Muscle of leg (tissue), 11 donors: ENCODE data around the gene DDR2. TPM values are rescaled to one million over a fixed set of nuclear protein-coding genes. Genes with fewer than 3 reads are reported as not detected.
A peak's percentile ranks its signal among the peaks of the same experiment; 100 is the strongest.

Source experiments
- DNase-seq: peaks from one replicate; pipeline ENCODE4 v3.0.0; 2013
- H3K27ac ChIP-seq: one replicate; pipeline ENCODE4 v1.5.1; 2013; ENCODE audit warnings: mild to moderate bottlenecking, low read length, control low read depth
- H3K27me3 ChIP-seq: one replicate; pipeline ENCODE4 v1.6.1; 2013; ENCODE audit warnings: low read length; ENCODE audit not compliant: control insufficient read depth, insufficient read depth
- H3K36me3 ChIP-seq: one replicate; pipeline ENCODE4 v1.6.1; 2013; ENCODE audit warnings: low read length; ENCODE audit not compliant: control insufficient read depth, insufficient read depth
- H3K4me1 ChIP-seq: one replicate; pipeline ENCODE4 v1.6.1; 2013; ENCODE audit warnings: low read length; ENCODE audit not compliant: control insufficient read depth, insufficient read depth
- H3K4me3 ChIP-seq: one replicate; pipeline ENCODE4 v1.5.1; 2013; ENCODE audit warnings: low read length, control low read depth
- H3K9me3 ChIP-seq: replicated peaks from 2 replicates; pipeline ENCODE4 v1.6.1; 2013; ENCODE audit warnings: low read depth, low read length; ENCODE audit not compliant: control insufficient read depth
- WGBS: methylation state at CpG from one replicate; pipeline ENCODE4 v1.1.5; 2013; ENCODE audit warnings: missing lambda C conversion rate; ENCODE audit not compliant: insufficient coverage; 5-methylcytosine and 5-hydroxymethylcytosine counted together
- polyA plus RNA-seq, 8 donors: library from polyadenylated mRNA; unstranded; fragments of 120-200 nt; gene quantifications; one replicate each; pipeline versions ENCODE4 v1.2.1 to v1.2.3, GENCODE V29; 2013; ENCODE audit warnings: inconsistent platforms in 1 of 8, low replicate concordance in 1 of 8; ENCODE audit not compliant: insufficient read length in 8 of 8, insufficient read depth in 1 of 8
- total RNA-seq: library from RNA; stranded (reverse); fragments of 120-200 nt; gene quantifications from one replicate; pipeline ENCODE4 v1.2.4, GENCODE V29; 2013

Gene DDR2
- total and polyA plus RNA-seq, 9 donors, result 23.7 to 66.4 (median 47.9) TPM

DNA sequence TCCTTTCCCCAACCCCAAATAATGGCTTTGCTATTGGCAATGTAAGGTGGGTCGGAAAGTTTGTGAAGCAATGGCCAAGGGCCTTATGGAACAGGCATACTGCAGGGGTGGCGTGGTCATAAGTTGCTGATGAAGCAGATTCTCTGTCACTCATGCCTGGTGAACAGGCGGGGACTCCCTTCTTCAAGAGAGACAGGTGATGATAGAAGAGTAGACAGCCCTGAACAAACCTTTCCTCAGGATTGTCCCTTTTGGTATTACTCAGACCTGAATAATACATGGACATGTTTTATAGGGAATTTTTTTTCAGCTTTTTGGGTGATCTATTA is 12.7 kb downstream of the DDR2 start:
- no peak for DNase-seq
- H3K27ac ChIP-seq, result no peak overlapping the region
- no peaks in the 10 kb centered on the region for H3K9me3 ChIP-seq
- no peaks in the 10 kb centered on the region for H3K27me3 ChIP-seq
- no peak overlapping the region for H3K4me3 ChIP-seq
- no peaks in the 10 kb centered on the region for H3K36me3 ChIP-seq
- 80% methylated on average over 1 of the region's 3 CpGs for WGBS
- peaks cover 3% of the 10 kb centered on the region for H3K4me1 ChIP-seq

DNA sequence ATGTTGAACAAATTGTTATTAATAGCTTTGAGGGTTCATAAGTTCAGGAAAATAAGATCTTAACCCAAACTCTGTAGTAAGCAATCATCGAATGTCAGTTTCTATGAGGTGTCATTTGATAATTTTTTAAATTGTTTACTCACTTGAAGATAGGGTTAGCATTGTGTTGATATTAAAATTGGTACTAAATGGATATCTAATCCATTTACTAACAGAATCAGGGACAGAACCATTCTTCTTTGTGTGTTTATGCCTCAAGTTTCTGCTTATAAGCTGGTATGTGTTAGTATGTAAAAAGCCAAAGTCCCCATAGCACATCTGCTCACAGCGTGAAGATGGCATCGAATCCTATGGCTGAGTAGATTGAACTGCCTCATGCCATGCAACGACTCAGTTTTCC is 13.4 kb downstream of the DDR2 start:
- no peaks in the 10 kb centered on the region for H3K9me3 ChIP-seq
- peaks cover 3% of the 10 kb centered on the region for H3K4me1 ChIP-seq
- WGBS, result 92% methylated on average over 2 of the region's 4 CpGs
- no peaks in the 10 kb centered on the region for H3K36me3 ChIP-seq
- no peak for DNase-seq
- H3K27ac ChIP-seq, result no peak overlapping the region
- no peak overlapping the region for H3K4me3 ChIP-seq
- H3K27me3 ChIP-seq, result no peaks in the 10 kb centered on the region

GRCh38 chr1:162649583-162649982 is 17.3 kb downstream of the DDR2 start:
- no CpG with 5 or more reads among the region's 3 CpGs for WGBS
- H3K4me1 ChIP-seq, result peaks cover 3% of the 10 kb centered on the region
- peak; percentile 70 for DNase-seq
- no peaks in the 10 kb centered on the region for H3K36me3 ChIP-seq
- no peaks in the 10 kb centered on the region for H3K9me3 ChIP-seq
- no peak overlapping the region for H3K4me3 ChIP-seq
- no peaks in the 10 kb centered on the region for H3K27me3 ChIP-seq
- no peak overlapping the region for H3K27ac ChIP-seq

DNA sequence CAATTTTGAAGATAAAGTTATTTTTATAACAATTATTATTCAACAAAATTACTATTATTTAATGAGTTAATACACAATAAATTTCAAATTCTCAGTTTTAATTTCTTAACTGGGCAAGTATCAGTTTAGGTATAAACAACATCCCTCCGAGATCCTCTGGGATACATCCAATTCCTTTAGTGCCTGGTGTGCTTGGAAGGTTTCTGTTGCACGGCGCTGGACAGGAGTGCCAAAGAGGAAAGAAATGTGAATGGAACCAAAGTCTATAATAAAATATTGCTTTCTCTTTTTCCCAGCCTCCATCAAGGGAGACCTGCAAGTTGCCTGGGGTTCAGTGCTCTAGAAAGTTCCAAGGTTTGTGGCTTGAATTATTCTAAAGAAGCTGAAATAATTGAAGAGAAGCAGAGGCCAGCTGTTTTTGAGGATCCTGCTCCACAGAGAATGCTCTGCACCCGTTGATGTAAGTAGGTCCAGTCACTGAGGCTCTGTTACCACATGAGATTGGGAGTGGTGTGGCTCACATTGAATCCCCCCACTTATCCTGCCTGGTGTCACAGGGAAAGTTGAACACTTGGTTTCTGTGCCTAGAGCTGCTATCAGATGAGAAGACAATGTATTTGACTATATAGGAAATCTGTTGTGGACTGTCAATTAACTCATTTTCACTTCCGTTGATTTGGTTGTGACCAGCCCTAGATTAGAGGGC is 22.8 kb downstream of the DDR2 start:
- H3K9me3 ChIP-seq, result no peaks in the 10 kb centered on the region
- H3K36me3 ChIP-seq, result peaks cover 16% of the 10 kb centered on the region
- no peak overlapping the region for H3K4me3 ChIP-seq
- no peaks in the 10 kb centered on the region for H3K27me3 ChIP-seq
- WGBS, result 83% methylated on average over 1 of the region's 5 CpGs
- H3K27ac ChIP-seq, result no peak overlapping the region
- no peaks in the 10 kb centered on the region for H3K4me1 ChIP-seq
- DNase-seq, result no peak

DNA sequence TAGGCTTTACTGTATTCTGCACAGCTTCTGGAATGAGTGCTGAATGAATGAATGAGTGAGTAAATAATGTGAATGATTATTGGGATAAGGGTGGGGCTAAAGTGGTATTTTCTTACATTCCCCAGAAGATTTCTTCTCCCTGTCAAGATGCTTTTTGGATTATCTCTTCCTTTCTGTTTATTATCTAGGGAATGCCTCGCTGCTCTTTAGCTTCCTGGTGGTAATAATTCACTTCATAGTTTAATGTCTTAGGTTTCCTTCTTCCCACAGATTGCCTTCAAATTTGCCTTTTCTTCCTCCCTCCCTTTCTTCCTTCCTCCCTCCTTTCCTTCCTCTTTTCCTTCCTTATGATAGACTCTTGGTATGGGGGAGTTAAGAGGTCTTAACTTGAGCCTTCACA is 24.0 kb downstream of the DDR2 start:
- no peak for DNase-seq
- no CpG with 5 or more reads among the region's 1 CpG for WGBS
- Histone ChIP-seq H3K4me3 (no peak overlapping the region), H3K36me3 (peaks cover 20% of the 10 kb centered on the region), H3K27me3 (no peaks in the 10 kb centered on the region), H3K27ac (no peak overlapping the region), H3K4me1 (peaks cover 2% of the 10 kb centered on the region), H3K9me3 (no peaks in the 10 kb centered on the region)

DNA sequence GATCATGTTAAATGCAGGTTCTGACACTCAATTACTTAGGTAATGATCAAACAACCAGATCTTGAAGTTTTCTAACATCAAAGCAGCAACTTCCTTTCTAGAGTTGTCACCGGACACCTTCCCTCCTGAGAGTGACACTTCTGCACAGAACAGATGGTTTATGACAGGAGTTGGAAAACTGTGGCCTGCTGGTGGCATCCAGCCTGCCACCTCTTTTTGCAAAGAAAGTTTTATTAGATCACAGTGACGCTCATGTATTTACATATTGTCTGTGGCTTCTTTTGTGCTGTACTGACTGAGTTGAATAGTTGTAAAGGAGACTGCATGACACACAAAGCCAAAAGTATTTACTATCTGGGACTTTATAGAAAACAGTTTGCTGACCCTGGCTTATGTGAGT is 28.3 kb downstream of the DDR2 start:
- H3K4me1 ChIP-seq, result peaks cover 13% of the 10 kb centered on the region
- H3K27ac ChIP-seq, result no peak overlapping the region
- no peaks in the 10 kb centered on the region for H3K9me3 ChIP-seq
- H3K4me3 ChIP-seq, result no peak overlapping the region
- no peak for DNase-seq
- H3K27me3 ChIP-seq, result no peaks in the 10 kb centered on the region
- no CpG with 5 or more reads among the region's 2 CpGs for WGBS
- H3K36me3 ChIP-seq, result peaks cover 20% of the 10 kb centered on the region

- 73% methylated on average over 2 of the region's 4 CpGs for WGBS
- no peaks in the 10 kb centered on the region for H3K9me3 ChIP-seq
- no peak for DNase-seq
These were observed 29.1 kb downstream of the DDR2 start for GRCh38 chr1:162661336-162661735.

GRCh38 chr1:162662013-162662412 is 29.7 kb downstream of the DDR2 start:
- no peak overlapping the region for H3K4me3 ChIP-seq
- no peaks in the 10 kb centered on the region for H3K9me3 ChIP-seq
- no peak overlapping the region for H3K27ac ChIP-seq
- DNase-seq, result no peak
- H3K27me3 ChIP-seq, result no peaks in the 10 kb centered on the region
- H3K4me1 ChIP-seq, result peaks cover 18% of the 10 kb centered on the region
- peaks cover 17% of the 10 kb centered on the region for H3K36me3 ChIP-seq

More at GRCh38 chr1:162661336-162661735, 29.1 kb downstream of the DDR2 start:
- Histone ChIP-seq H3K4me1 (peaks cover 18% of the 10 kb centered on the region), H3K27ac (no peak overlapping the region), H3K36me3 (peaks cover 20% of the 10 kb centered on the region), H3K27me3 (no peaks in the 10 kb centered on the region), H3K4me3 (no peak overlapping the region)

GRCh38 chr1:162663086-162663485 is 30.8 kb downstream of the DDR2 start:
- H3K36me3 ChIP-seq, result peaks cover 9% of the 10 kb centered on the region
- H3K9me3 ChIP-seq, result no peaks in the 10 kb centered on the region
- H3K4me3 ChIP-seq, result no peak overlapping the region
- H3K27me3 ChIP-seq, result no peaks in the 10 kb centered on the region
- H3K27ac ChIP-seq, result no peak overlapping the region
- H3K4me1 ChIP-seq, result peaks cover 18% of the 10 kb centered on the region
- DNase-seq, result no peak

GRCh38 chr1:162663589-162664106 is 31.4 kb downstream of the DDR2 start:
- H3K4me3 ChIP-seq, result no peak overlapping the region
- H3K4me1 ChIP-seq, result peaks cover 18% of the 10 kb centered on the region
- DNase-seq, result peak; percentile 73
- WGBS, result 23% methylated on average over 4 of the region's 8 CpGs
- H3K27me3 ChIP-seq, result no peaks in the 10 kb centered on the region
- H3K36me3 ChIP-seq, result peaks cover 6% of the 10 kb centered on the region
- no peak overlapping the region for H3K27ac ChIP-seq
- H3K9me3 ChIP-seq, result no peaks in the 10 kb centered on the region
